Measurements from ENCODE around the gene MORN1.
"Not testable (repeated sequence)": the region's sequence is repeated elsewhere in the genome, so short reads cannot be mapped to it uniquely, and the experiment has no call there.

The MORN1 gene

DNA sequence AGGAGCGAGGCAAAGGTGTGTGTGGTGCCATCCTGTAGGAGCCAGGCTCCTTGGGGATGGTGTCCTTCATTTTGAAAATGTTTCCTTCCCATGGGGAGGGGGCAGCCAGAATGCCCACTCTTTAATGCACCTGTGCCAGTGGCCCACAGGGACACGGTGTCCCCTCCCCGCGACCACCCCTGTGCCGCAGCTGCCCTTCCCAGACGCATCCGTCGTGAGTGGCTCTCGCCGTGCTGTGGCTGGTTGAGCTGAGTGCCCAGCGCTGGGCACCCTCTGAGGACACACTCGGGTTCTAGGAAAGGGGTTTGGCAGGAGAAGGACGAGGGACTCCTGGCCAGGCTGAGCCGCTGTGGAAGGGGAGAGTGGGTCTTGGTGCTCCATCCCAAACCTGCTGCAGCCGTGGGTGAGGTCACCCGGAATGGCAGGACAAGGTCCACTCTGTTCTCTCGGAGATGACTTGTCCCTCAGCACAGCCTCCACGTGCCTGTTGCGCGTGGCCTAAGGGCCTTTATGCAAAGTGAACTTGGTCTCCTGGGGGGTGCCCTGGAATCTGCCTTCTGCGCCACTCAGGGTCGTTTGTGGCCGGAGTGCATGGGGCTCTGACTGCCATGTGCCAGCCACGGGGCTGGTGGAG, 88.9 kb downstream of the MORN1 start:
- no peak for DNase-seq

GRCh38 chr1:2301607-2302291, 89.6 kb downstream of the MORN1 start:
- no peak for DNase-seq

- peak; percentile 61 for DNase-seq
These were observed 90.3 kb downstream of the MORN1 start for GRCh38 chr1:2300851-2301606.

- no peak for DNase-seq
These were observed 91.2 kb downstream of the MORN1 start for GRCh38 chr1:2300004-2300771.

DNA sequence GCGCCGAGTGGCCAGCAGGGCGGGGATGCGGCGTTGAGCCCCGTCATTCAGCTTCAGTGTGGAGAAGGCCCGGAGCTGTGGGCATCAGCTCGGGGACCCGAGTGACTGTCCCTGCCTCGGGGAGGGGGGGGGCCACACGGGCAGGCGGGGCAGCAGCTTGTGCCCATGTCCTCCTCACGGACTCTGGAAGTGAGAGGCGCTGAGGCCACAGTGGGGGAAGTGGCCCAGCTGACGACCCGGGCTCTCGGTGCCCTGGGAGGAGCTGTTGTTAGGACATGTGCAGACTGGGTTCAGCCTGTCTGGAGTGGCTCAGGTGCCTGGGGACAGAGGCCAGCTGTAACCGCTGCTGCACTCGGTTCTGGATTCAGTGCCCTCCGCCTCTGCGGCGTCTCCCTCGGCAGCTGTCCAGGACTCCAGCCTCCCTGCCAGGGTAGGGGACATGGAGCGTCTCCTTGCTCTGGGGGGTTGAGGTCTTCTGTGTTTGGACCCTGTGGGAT, 92.2 kb downstream of the MORN1 start:
- no peak for DNase-seq

- DNase-seq = no peak
These were observed 92.7 kb downstream of the MORN1 start for GRCh38 chr1:2298685-2299084.

- no peak for DNase-seq
These were observed 93.9 kb downstream of the MORN1 start for GRCh38 chr1:2297246-2298011.

DNA sequence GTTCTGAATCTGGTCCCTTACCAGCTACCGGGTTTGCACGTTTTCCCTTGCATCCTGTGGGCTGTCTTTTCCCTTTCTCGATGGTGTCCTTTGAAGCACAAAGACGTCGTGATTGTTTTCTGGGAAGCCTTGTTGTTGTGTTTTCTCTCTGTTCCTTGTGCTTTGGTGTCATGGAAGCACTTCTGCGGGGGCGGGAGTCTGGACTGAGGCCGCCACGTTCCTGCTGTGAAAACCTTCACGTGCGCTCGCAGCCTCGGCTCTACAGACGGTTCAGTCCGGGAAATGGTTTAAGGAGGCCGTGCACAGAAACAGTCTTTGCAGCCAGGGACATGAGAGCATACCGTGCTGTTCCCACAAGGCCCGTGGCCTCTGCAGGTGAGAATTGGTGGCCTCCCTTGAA, 94.7 kb downstream of the MORN1 start:
- no peak for DNase-seq

- not testable (repeated sequence) for DNase-seq
These were observed 95.1 kb downstream of the MORN1 start for GRCh38 chr1:2296211-2296610.

DNA sequence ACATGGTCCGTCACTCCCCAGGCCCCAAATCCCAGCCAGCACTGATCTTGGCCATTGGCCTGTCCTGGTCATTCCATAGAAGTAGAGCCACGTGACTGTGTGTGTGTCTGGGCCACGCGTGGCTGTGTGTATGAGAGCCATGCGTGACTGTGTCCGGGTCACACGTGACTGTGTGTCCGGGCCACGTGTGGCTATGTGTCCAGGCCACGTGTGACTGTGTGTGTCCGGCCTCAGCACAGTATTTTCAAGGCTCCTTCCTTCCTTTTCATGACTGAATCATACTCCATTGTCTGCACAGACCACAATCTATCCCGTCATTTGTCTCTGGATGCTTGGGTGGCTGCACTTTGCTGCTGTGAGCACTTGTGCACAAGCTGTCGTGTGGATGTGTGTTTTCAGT, 95.8 kb downstream of the MORN1 start:
- no peak for DNase-seq

- no peak for DNase-seq
These were observed 96.7 kb downstream of the MORN1 start for GRCh38 chr1:2294725-2295078.

- no peak for DNase-seq
These were observed 97.2 kb downstream of the MORN1 start for GRCh38 chr1:2294033-2294724.

- DNase-seq = no peak
These were observed 98.5 kb downstream of the MORN1 start for GRCh38 chr1:2292725-2293450.

DNA sequence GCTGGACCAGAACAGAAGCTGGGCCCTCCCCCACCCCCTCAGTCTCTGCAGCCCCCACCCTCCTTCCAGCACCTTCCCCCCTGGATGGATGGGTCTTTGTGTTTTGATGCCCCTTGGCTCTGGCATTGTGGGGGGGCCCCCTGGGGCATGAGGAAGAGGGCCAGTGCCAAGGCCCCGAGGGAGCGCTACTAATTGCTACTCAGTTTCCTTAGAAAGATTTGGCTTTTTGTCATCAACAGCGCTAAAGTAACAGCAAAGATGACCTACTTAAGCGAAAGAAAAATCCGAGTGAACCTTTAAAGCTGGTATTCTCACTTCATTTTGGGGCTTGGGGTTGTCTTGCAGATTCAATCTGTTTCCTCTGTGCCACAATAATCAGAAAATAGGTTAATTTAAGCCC, 99.8 kb downstream of the MORN1 start:
- DNase-seq = no peak

DNA sequence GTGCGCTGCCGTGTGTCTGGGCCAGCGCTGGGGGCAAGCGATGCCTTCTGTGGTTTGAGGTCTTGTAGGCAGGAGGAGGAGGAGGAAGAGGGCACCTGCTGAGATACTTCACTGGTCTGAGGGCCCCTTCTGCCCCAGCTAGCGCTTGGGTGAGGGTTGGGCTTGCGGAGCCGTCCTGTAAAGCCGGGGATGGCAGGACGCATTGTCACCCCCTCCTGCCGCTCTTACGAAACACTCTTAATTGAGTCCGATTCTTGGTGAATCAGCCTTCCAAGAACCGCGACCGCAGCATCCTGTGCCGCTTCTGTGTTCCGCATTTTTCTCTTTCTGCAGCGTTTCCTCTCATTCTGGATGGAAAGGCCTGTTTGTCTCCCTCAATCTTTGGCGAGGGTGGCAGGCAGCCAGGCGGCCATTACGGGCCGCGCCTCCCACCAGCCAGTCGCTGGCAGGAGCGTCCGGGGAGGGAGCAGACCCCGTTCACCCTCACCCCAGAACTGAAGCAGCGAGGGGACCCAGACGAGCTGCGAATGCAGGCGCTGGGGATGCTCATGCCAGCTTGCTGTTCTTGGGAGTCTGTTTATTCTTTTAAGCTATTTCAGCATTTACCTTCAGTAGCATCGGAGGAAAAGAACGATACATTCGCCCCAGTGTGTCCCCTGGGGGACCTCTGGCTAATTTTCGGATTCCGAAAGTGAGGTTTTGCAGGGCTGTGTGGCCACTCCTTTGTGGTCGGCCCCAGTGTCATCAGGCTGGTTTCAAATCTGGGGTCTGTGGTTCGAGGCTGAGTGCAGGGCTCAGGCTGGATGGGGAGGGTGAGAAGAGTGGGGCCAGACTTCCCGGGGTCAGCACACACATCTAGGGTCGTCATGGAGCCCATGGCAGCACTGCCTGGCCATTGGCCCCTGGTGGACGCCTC, 100.5 kb downstream of the MORN1 start:
- peak; percentile 90 for DNase-seq

- no peak for DNase-seq
These were observed 101.2 kb downstream of the MORN1 start for GRCh38 chr1:2290171-2290578.

DNA sequence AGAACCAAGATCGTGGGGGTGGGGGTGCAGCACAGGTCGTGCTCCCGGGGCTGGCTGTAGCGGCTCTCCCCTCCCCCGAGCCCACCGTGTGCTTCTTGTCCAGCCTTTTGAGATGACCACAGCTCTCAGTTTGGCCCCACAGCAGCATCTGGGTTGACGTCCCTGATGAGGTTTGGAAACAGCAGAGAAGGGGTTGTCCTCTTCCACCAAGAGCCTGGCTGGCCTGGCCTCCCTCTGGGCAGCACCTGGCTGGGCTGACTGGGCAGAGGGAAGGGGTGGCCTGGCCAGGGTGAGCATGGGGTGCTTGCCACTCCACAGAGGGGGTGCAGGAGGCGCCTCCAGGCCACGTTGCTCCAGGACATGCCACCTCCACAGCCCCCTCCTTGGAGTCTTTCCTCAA, 101.7 kb downstream of the MORN1 start:
- DNase-seq = no peak

GRCh38 chr1:2288816-2289536, 102.4 kb downstream of the MORN1 start:
- DNase-seq = no peak

DNA sequence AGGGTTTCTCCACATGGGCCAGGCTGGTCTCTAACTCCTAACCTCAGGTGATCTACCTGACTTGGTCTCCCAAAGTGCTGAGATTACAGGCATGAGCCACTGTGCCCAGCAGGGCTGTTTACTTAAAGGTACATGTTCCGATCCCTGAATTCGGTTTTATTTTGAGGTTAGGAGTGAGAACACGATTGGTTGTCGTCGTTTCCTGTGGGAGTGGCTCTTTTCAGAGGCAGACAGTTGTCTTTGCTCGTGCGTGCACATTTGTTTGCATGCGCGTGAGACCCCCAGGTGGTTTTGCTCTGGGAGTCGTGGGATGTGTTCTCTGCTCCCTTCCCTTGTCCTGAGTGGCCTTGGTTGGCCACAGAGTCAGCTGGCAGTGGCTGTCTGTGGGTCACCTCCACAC, 103.0 kb downstream of the MORN1 start:
- no peak for DNase-seq

Data from SIG-M5 (cell line).